A549 (cell line): ENCODE data around the gene PRSS23. TPM values are rescaled to one million over a fixed set of nuclear protein-coding genes. Genes with fewer than 3 reads are reported as not detected.

Experiments used
- ATAC-seq, 2 experiments: fragments of 200-7000 bp in 1 of 2; fragments of >200 bp in 1 of 2; cut with Nextera tagmentation in 1 of 2; cut with Tn5 transposase in 1 of 2; 3 replicates each; pipeline versions ENCODE4 v1.8.0 to v1.9.1; 2018 to 2020; ENCODE audit warnings: mild to moderate bottlenecking in 1 of 2, moderate library complexity in 1 of 2
- CTCF ChIA-PET: fragments of 300-600 bp; sonication (Branson Sonifier 250); formaldehyde crosslinking; extraction: SDS; loops from one replicate; lab custom pipeline; 2021; ENCODE audit warnings: antibody characterized with exemption, inconsistent platforms; lab: Yijun Ruan, JAX
- POLR2A ChIA-PET: fragments of 350-600 bp; formaldehyde crosslinking; extraction: SDS; loops from one replicate; lab custom pipeline; 2021; ENCODE audit warnings: antibody characterized with exemption, inconsistent platforms; lab: Yijun Ruan, JAX
- DNase-seq, 2 experiments: peaks; one replicate each; pipeline versions ENCODE4 v3.0.0 to v3.0.0-alpha.2; 2011 to 2016; ENCODE audit warnings: low read depth in 1 of 2, low spot score in 1 of 2
- FAIRE-seq: peaks from 2 replicates; lab custom pipeline; 2011; peaks lifted over from hg19 to GRCh38; lab: Jason Lieb, UNC
- H3K27ac ChIP-seq, 2 experiments: fragments of >200 bp; sonication (Bioruptor Twin); formaldehyde crosslinking; 3 replicates each; pipeline ENCODE4 v1.5.1; 2016 to 2017
- H3K4me1 ChIP-seq: fragments of >200 bp; sonication (Bioruptor Twin); formaldehyde crosslinking; 3 replicates; pipeline ENCODE4 v1.6.1; 2016
- H3K4me2 ChIP-seq: fragments of >200 bp; sonication (Bioruptor Twin); formaldehyde crosslinking; 3 replicates; pipeline ENCODE4 v1.6.1; 2016
- H3K4me3 ChIP-seq: fragments of >200 bp; sonication (Bioruptor Twin); formaldehyde crosslinking; 3 replicates; pipeline ENCODE4 v1.5.1; 2016
- H3K9me3 ChIP-seq: fragments of >200 bp; sonication (Bioruptor Twin); formaldehyde crosslinking; 3 replicates; pipeline ENCODE4 v1.6.1; 2016
- CEBPB ChIP-seq, 2 experiments: fragments of >200 bp in 1 of 2; sonication (Bioruptor Twin) in 1 of 2; formaldehyde crosslinking in 1 of 2; IDR thresholded peaks; 2 replicates each; pipeline ENCODE4 v1.6.1; 2012 to 2016
- CTCF ChIP-seq: fragments of >200 bp; sonication (Bioruptor Twin); formaldehyde crosslinking; IDR thresholded peaks from 3 replicates; pipeline ENCODE4 v1.5.1; 2016
- EHF ChIP-seq: fragments of 250-450 bp; sonication (Bioruptor Pico); IDR thresholded peaks from 2 replicates; pipeline ENCODE4 v1.5.0; 2020; ENCODE audit warnings: mild to moderate bottlenecking
- FOSB ChIP-seq: fragments of 250-450 bp; sonication (Bioruptor Pico); IDR thresholded peaks from 2 replicates; pipeline ENCODE4 v1.5.0; 2020; ENCODE audit warnings: mild to moderate bottlenecking, moderate library complexity
- FOSL2 ChIP-seq, 2 experiments: fragments of 450-650 bp in 1 of 2; fragments of >200 bp in 1 of 2; sonication (Bioruptor Twin) in 1 of 2; formaldehyde crosslinking; IDR thresholded peaks; 2 replicates each; pipeline versions ENCODE4 v1.5.0 to v1.6.1; 2016 to 2020; ENCODE audit warnings: mild to moderate bottlenecking in 1 of 2, moderate library complexity in 1 of 2
- GATA3 ChIP-seq: IDR thresholded peaks from 2 replicates; pipeline ENCODE4 v1.6.1; 2012; ENCODE audit warnings: borderline replicate concordance
- JUNB ChIP-seq: fragments of >200 bp; sonication (Bioruptor Twin); formaldehyde crosslinking; IDR thresholded peaks from 2 replicates; pipeline ENCODE4 v1.6.1; 2016
- KDM1A ChIP-seq: fragments of 200-600 bp; sonication (generic); IDR thresholded peaks from 2 replicates; pipeline ENCODE4 v1.6.1; 2016; ENCODE audit warnings: low read depth, mild to moderate bottlenecking
- MAX ChIP-seq: IDR thresholded peaks from 2 replicates; pipeline ENCODE4 v1.6.1; 2012
- MAZ ChIP-seq: fragments of 150-350 bp; IDR thresholded peaks from 2 replicates; pipeline ENCODE4 v1.6.1; 2014; ENCODE audit warnings: antibody characterized with exemption, low read depth, low read length, borderline replicate concordance
- NFE2L2 ChIP-seq: fragments of 150-350 bp; conservative IDR thresholded peaks from 2 replicates; pipeline ENCODE4 v1.6.1; 2014; ENCODE audit warnings: low read length
- POLR2A ChIP-seq: IDR thresholded peaks from 2 replicates; pipeline ENCODE4 v1.6.1; 2012; ENCODE audit warnings: mild to moderate bottlenecking, low read length
- RAD21 ChIP-seq, 2 experiments: fragments of >200 bp in 1 of 2; sonication (Bioruptor Twin) in 1 of 2; formaldehyde crosslinking in 1 of 2; IDR thresholded peaks in 1 of 2; conservative IDR thresholded peaks in 1 of 2; 2 replicates in 1 of 2; 3 replicates in 1 of 2; pipeline ENCODE4 v1.6.1; 2012 to 2018; ENCODE audit warnings: inconsistent platforms in 1 of 2
- RARB ChIP-seq: fragments of 250-450 bp; sonication (Bioruptor Pico); IDR thresholded peaks from 2 replicates; pipeline ENCODE4 v1.8.0; 2021; ENCODE audit warnings: mild to moderate bottlenecking, moderate library complexity
- RFX5 ChIP-seq: fragments of 450-650 bp; IDR thresholded peaks from 2 replicates; pipeline ENCODE4 v1.7.1; 2014; ENCODE audit warnings: antibody characterized with exemption, mild to moderate bottlenecking, moderate library complexity
- SMC3 ChIP-seq: fragments of >200 bp; sonication (Bioruptor Twin); formaldehyde crosslinking; IDR thresholded peaks from 3 replicates; pipeline ENCODE4 v1.6.1; 2018; ENCODE audit warnings: inconsistent platforms
- TP53 ChIP-seq: fragments of 250-450 bp; sonication (Bioruptor Pico); IDR thresholded peaks from 2 replicates; pipeline ENCODE4 v1.5.0; 2021; ENCODE audit warnings: mild to moderate bottlenecking, moderate library complexity
- ZSCAN20 ChIP-seq: fragments of 250-450 bp; sonication (Bioruptor Pico); IDR thresholded peaks from 2 replicates; pipeline ENCODE4 v1.8.0; 2022; ENCODE audit warnings: mild to moderate bottlenecking, moderate library complexity
- WGBS: methylation state at CpG from one replicate; pipeline ENCODE4 v1.1.6; 2017; ENCODE audit errors: missing lambda C conversion rate; 5-methylcytosine and 5-hydroxymethylcytosine counted together
- polyA plus RNA-seq, 4 experiments: library from polyadenylated mRNA; depleted of rRNA in 3 of 4; stranded (reverse); fragments of >200 nt; fragmentation: RNase III in 1 of 4; extraction: RNeasy Plus Mini Kit Qiagen cat#74134 plus additional on column Dnase treatment in 1 of 4; gene quantifications; 2 replicates in 3 of 4; 3 replicates in 1 of 4; pipeline ENCODE4 v1.2.3, GENCODE V29; 2011 to 2017

PRSS23 gene
- polyA plus RNA-seq, 2 of the 4 experiments (the other 2 are of a cell fraction) = 217 to 240 TPM

GRCh38 chr11:86795949-86796348 is 4.4 kb upstream of the PRSS23 start (continued):
- TF ChIP-seq CTCF (no peak), JUNB (0 out of 2 replicates have a peak, but pooled peaks have one; percentile 33), TP53 (CRISPR knock-in tag) (0 out of 2 replicates have a peak, but pooled peaks have one; percentile 42), CEBPB (IDR thresholded peaks at IDR 0.05) (peak; percentile 68 to 82)

- POLR2A ChIA-PET = no interaction called here
Observed at GRCh38 chr11:86797133-86797532, 3.2 kb upstream of the PRSS23 start.

GRCh38 chr11:86798988-86799387 is 1.4 kb upstream of the PRSS23 start:
- peak; percentile 72 for FAIRE-seq
- Histone ChIP-seq H3K4me3 (no peak overlapping the region), H3K4me1 (peaks cover 52% of the 10 kb centered on the region), H3K27ac (peak overlapping the region; percentile 93 to 96), H3K9me3 (no peaks in the 10 kb centered on the region), H3K4me2 (peak overlapping the region; percentile 88)
- ATAC-seq = peak in 1 of 2 experiments; percentile 19; a peak in 2 of 6 replicates
- peak in 1 of 2 experiments; percentile 71 for DNase-seq
- WGBS = 46% methylated on average over 5 of the region's 5 CpGs
- CTCF ChIA-PET = interaction anchor here (0.9 to 7.4 kb wide), 25 partner anchors 9 to 342 kb away, joined by 3 to 44 read pairs (median 4); partner anchors contain the start of gene ME3
- TF ChIP-seq MAX (0 out of 2 replicates have a peak, but pooled peaks have one; percentile 18), FOSL2 (IDR thresholded peaks at IDR 0.05) (no peak), FOSL2 (CRISPR knock-in tag; IDR thresholded peaks at IDR 0.05) (peak; percentile 49), RAD21 (conservative IDR thresholded peaks at IDR 0.05 in 1 of 2, IDR thresholded peaks at IDR 0.05 in 1 of 2) (no peak)
- POLR2A ChIA-PET = interaction anchor here (0.6 to 5.4 kb wide), 11 partner anchors 8 to 944 kb away, joined by 3 to 36 read pairs (median 17); partner anchors contain the start of genes CCDC83 and ME3

More at GRCh38 chr11:86797133-86797532, 3.2 kb upstream of the PRSS23 start:
- CTCF ChIA-PET = interaction anchor here (1.0 to 2.7 kb wide), 4 partner anchors 13 to 189 kb away, joined by 3 to 12 read pairs (median 3); no protein-coding TSS in a partner anchor
- TF ChIP-seq RARB (CRISPR knock-in tag) (no peak), RFX5 (no peak), KDM1A (0 out of 2 replicates have a peak, but pooled peaks have one; percentile 13), ZSCAN20 (CRISPR knock-in tag) (0 out of 2 replicates have a peak, but pooled peaks have one; percentile 2)
- Histone ChIP-seq H3K4me2 (peak overlapping the region; percentile 4; the same call in 1 of the 3 replicates), H3K4me1 (peaks cover 37% of the 10 kb centered on the region), H3K27ac (peak overlapping the region; percentile 52 to 96), H3K9me3 (no peaks in the 10 kb centered on the region), H3K4me3 (no peak overlapping the region)
- FAIRE-seq = no peak
- DNase-seq = no peak
- ATAC-seq = no peak
- WGBS = 57% methylated on average over 9 of the region's 9 CpGs

GRCh38 chr11:86799680-86800075 is 664 bp upstream of the PRSS23 start:
- Histone ChIP-seq H3K4me1 (peaks cover 59% of the 10 kb centered on the region), H3K4me3 (peak overlapping the region; percentile 85), H3K27ac (peak overlapping the region; percentile 93 to 96), H3K9me3 (no peaks in the 10 kb centered on the region)
- DNase-seq = peak in 1 of 2 experiments; percentile 61
- ATAC-seq = peak; percentile 35 to 45
- POLR2A ChIA-PET = interaction anchor here (0.7 to 5.4 kb wide), 21 partner anchors 9 to 945 kb away, joined by 3 to 36 read pairs (median 5); partner anchors contain the start of genes CCDC83 and ME3
- TF ChIP-seq ZSCAN20 (CRISPR knock-in tag) = no peak
- TF ChIP-seq NFE2L2 = no peak
- TF ChIP-seq POLR2A = peak; percentile 30
- no peak for TF ChIP-seq MAZ
- TF ChIP-seq GATA3 = 0 out of 2 replicates have a peak, but pooled peaks have one; percentile 11
- TF ChIP-seq SMC3 = peak; percentile 58
- no peak for TF ChIP-seq EHF
- TF ChIP-seq RAD21 (conservative IDR thresholded peaks at IDR 0.05 in 1 of 2, IDR thresholded peaks at IDR 0.05 in 1 of 2) = peak; percentile 56 to 67
- TF ChIP-seq CTCF = peak; percentile 39
- TF ChIP-seq JUNB = no peak
- peak; percentile 64; the same call in 1 of the 2 replicates for TF ChIP-seq FOSB (CRISPR knock-in tag)
- TF ChIP-seq, all 56 proteins: peak for 6
- CTCF ChIA-PET = interaction anchor here (0.9 to 7.4 kb wide), 27 partner anchors 9 to 344 kb away, joined by 3 to 44 read pairs (median 4); partner anchors contain the start of gene ME3
- peak overlapping the region; percentile 88 for H3K4me2 ChIP-seq
- WGBS = 9% methylated on average over 7 of the region's 13 CpGs
- no peak for FAIRE-seq
